ENCODE measurements around the gene DPM2.

GRCh38 chr9:127929625-127929979 is 8.1 kb downstream of the DPM2 start:
- TF ChIP-seq POLR2A (IDR thresholded peaks at IDR 0.05; ENCODE audit: low read depth, low read length) (no peak), POLR2AphosphoS5 (IDR thresholded peaks at IDR 0.05; ENCODE audit: low read depth, low read length) (no peak)
